ENCODE data around the gene DUOXA2.
A peak's percentile ranks its signal among the peaks of the same experiment; 100 is the strongest.

Gene DUOXA2

GRCh38 chr15:45155739-45156138 lies 41.6 kb downstream of the DUOXA2 start:
- no peak overlapping the region for H3K27ac ChIP-seq
- TF ChIP-seq CTCF (conservative IDR thresholded peaks at IDR 0.05) = no peak

- no peak for TF ChIP-seq CTCF (conservative IDR thresholded peaks at IDR 0.05)
- no peak overlapping the region for H3K27ac ChIP-seq
Observed at GRCh38 chr15:45156744-45157455, 42.8 kb downstream of the DUOXA2 start.

GRCh38 chr15:45157974-45158373 lies 43.8 kb downstream of the DUOXA2 start:
- no peak overlapping the region for H3K27ac ChIP-seq
- no peak for TF ChIP-seq CTCF (conservative IDR thresholded peaks at IDR 0.05)

GRCh38 chr15:45161666-45162065 lies 47.5 kb downstream of the DUOXA2 start:
- no peak overlapping the region for H3K27ac ChIP-seq
- no peak for TF ChIP-seq CTCF (conservative IDR thresholded peaks at IDR 0.05)

GRCh38 chr15:45162771-45163507 lies 48.8 kb downstream of the DUOXA2 start:
- no peak overlapping the region for H3K27ac ChIP-seq
- TF ChIP-seq CTCF (conservative IDR thresholded peaks at IDR 0.05) = peak; percentile 90

GRCh38 chr15:45163508-45163856 lies 49.4 kb downstream of the DUOXA2 start:
- no peak for TF ChIP-seq CTCF (conservative IDR thresholded peaks at IDR 0.05)
- H3K27ac ChIP-seq = no peak overlapping the region

- no peak for TF ChIP-seq CTCF (conservative IDR thresholded peaks at IDR 0.05)
- no peak overlapping the region for H3K27ac ChIP-seq
Observed at GRCh38 chr15:45164914-45165313, 50.8 kb downstream of the DUOXA2 start.

Measured in VCaP (cell line).